Stimulated activated CD8-positive, alpha-beta memory T cell treated with anti-CD3 and anti-CD28 coated beads, Interleukin-4, amount 100 ng/mL, for 4 hours (primary cell): ENCODE data around the gene ARL6IP4.
"Not testable (repeated sequence)": the region's sequence is repeated elsewhere in the genome, so short reads cannot be mapped to it uniquely, and the experiment has no call there.

ENCODE experiments used
- DNase-seq, 2 donors: peaks; one replicate each; pipeline ENCODE4 v3.0.0-alpha.2; 2020; ENCODE audit warnings: low read depth in 2 of 2, low spot score in 1 of 2

Gene ARL6IP4

DNA sequence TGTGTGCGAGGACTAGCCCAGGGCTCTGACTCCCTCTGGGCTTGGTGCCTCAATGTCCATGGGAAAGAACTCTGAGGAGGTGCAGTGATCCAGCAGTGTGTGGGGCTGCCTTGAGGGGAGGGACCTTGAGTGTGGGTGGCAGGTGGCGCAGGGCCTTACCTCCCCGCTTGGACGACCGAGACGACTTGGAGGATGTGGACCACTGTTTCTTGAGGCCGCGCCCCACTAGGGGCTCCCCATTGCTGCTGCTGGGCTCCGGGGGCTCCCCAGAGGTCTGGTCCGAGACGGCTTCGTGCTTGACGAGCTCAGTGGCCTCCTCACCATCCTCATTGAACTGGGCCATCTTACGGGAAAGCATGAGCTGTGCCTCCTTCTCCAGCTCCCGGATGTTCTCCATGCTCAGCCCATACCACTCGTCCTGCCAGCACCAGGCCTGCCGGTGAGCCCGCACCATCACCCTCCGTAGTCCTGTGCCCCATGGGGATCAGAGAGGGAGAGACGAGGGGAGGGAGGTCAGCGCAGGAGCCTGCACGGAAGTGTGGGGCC, 24.7 kb downstream of the ARL6IP4 start:
- DNase-seq, result no peak

DNA sequence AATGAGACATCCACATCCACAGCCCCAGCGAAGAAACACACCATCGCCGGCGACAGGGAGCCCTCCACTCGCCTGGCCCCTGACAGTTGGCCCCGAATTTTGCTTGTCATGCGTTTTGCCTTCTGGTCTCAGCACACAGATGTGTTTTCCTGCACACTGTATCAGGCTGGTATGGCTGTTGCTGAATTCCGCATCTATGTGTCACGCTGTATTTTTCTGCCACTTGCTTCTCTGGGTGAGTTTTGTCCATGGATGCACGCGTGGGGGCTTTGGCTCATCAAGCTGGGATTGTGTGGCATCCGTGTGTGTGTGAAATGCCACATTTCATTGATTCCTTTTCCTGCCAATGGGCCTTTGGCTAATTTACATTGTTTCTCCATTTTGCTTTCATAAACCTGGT, 26.5 kb downstream of the ARL6IP4 start:
- no peak for DNase-seq

DNA sequence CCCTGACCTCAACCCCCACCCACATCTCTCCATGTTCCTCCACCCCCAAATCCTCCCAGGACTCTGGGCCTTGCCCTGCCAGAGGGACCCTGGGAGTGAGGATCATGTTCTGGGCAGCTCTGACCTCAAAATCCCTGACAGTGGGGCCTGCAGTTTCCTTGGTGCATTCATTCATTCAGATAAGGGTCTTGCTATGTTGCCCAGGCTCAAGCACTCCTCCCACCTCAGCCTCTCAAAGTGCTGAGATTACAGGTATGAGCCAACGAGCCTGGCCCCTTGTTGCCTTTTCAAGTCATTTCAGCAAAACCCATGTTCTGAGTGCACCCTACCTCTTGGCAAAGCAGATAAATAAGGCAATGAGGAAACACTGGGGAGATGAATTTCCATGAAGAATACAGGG, 29.6 kb downstream of the ARL6IP4 start:
- no peak for DNase-seq

DNA sequence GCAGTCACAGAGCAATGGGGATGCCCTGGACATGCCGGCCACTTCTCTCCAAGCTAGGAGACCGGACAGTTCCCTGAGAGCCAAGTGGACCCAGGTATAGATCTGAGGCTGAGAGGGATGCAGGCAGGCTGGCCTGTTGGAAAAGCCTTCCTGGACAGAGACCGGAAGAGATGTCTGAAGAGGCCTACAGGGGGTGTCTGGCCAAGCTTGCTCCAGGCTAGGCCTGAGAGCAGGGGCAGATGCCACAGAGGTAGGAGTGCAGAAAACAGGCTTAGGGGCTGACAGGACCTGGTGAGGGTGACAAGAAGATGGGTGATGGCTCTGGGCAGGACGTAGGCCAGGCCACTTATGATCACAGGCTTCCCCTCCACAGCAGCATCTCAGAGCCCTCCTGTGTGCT, 30.2 kb downstream of the ARL6IP4 start:
- DNase-seq, result no peak

DNA sequence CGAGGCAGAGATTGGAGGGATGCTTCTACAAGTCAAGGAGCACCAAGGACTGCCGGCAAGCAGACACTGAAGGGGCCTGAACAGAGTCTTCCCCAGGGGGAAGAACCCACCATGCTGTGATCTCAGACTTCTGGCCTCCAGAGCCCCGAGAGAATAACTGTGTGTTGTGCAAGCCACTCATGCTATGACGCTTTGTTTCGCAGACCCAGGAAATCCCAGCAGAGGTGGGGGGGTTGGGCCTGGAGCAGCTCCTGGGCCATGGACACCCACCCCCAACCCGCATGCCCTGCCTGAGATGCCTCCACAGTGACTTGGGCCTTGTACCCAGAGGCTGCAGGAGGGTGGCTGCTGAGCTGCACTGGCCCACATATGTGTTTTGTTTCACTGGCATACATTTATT, 31.2 kb downstream of the ARL6IP4 start:
- no peak for DNase-seq

DNA sequence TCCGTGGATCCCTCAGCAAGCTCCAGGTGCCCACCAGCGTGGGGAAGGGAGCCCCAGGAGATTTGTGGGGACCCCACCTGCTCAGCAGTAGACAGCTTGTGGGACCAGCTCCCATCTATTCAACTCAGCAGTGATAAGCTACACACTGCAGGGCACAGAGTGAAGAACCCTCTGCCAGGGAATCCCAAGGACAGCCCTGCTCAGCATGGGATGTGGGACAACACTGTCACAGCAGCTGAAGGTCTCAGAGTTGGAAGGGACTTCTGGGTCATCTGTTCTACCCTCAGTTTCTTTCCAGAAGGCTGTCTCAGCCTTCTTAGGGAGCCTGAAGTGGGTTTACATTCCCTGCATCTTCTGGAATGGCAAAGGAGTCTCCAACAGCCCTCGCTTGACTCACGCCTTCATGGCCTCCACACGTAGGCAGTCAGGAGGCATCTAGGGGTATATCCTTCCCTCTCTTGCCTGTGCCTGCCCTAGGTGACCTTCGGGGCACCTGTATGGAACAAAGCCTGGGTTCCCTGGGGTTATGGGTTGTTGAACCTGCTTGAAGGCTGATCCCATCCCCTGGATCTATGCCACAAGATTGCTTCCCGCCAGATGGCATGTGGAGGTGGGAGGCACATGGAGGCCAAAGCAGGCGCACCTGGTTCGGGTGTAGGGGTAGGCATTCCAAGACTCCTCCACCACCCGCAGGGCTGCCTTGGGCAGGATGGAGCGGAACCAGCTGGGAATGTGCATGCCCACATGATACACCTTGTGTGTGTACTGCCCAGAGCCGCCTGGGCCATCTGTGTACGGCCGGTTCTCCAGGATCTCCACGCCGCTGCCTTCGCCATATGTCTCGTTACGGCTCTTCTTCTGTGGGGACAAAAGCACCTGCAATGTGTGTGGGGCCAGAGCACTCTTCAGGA, 33.0 kb downstream of the ARL6IP4 start:
- DNase-seq, result no peak

DNA sequence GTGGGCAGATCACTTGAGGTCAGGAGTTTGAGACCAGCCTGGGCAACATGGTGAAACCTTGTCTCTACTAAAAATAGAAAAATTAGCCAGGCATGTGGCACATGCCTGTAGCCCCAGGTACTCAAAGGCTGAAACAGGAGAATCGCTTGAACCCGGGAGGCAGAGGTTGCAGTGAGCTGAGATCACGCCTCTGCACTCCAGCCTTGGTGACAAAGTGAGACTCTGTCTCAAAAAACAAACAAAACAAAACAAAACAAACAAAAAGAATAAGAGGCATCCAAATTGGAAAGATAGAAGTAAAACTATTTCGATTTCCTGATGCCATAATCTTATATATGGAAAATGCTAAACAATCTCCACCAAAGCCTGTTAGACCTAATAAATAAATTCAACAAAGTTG, 34.0 kb downstream of the ARL6IP4 start:
- DNase-seq, result not testable (repeated sequence)

DNA sequence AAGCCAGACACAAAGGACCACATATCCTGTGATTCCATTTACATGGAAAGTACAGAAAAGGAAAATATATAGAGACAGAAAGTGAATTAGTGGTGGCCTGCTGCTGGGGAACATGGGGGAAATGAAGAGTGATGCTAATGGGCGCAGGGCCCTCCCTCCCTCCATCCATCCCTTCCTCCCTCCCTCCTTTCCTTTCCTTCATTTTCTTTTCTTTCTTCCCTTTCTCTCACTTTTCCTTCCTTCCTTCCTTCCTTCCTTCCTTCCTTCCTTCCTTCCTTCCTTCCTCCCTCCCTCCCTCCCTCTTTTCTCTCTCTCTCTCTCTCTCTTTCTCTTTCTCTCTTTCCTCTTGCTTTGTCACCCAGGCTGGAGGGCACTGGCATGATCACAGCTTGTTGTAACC, 37.3 kb downstream of the ARL6IP4 start:
- no peak for DNase-seq

DNA sequence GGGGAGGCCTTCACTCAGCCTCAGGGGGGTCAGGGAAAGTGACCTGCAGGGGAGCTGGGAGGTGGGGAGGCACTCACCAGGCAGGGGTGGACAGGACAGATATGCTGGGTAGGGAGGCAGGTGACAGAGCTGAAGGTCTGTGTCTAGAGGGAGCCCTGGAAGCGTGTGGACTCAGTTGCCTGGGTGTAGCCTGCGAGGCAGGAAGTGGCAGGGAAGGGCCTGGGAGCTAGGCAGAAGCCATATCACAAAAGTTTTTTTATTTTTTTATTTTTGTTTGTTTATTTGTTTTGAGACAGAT, 39.3 kb downstream of the ARL6IP4 start:
- DNase-seq, result no peak

DNA sequence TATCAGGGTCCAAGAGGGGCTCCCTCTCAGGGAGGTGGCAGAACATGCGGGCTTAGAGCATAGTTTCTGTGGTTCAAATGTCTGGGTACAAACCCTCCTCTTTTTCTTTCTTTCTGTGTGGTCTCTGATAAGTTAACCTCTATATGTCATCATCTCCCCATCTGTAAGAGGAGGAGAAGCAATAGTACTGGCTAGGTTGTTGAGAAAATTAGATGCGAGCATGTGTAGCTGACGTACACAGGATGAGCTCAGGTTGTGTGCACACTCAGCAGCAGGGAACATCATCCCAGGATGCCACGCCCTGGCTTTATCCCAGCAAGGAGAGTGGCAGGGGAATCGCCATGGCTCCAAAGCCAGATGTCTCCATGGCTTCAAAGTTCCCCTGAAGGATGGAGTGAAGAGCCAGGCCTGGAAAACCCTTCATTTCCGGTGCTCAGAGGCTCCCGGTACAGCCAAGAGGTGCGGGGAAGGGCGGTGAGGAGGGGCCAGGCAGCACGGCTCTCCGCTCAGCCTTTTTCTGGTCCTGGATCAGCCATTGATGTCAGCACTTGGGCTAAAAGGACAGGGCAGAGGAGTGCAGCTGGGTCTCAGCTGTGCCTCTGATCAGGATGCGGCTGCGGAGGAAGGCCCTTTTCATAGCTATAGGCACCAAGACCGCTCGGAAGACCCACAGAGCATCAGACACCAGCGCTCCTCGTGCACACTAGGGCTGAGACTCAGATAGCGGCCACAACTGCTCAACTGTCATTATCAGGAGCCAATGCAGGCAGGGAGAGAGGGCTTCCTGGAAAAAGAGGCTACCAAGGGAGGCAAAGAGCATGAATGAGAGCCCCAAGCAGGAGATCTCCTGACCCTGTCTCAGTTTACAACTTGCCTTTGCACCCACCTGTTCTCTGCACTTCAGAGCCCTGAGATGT, 41.5 kb downstream of the ARL6IP4 start:
- DNase-seq, result no peak

DNA sequence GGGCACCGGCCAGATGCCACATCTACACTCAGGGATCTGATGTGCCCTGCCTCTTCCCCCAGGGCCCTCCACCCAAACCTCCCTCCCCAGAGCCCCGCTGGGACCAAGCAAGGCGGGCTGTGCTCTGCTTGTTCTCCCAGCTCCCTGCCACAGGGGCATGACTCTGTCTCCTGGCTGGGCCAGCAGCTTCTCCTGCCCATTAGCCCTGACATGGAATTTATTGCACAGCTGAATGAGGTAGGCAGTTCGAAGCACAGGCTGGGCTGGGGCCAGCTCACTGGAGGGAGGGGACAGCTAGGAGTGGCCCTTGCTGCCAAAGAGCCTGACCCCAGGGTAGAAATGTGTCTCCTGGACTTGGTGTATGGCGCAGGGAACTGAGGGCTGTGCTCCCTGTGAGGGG, 42.4 kb downstream of the ARL6IP4 start:
- no peak for DNase-seq

DNA sequence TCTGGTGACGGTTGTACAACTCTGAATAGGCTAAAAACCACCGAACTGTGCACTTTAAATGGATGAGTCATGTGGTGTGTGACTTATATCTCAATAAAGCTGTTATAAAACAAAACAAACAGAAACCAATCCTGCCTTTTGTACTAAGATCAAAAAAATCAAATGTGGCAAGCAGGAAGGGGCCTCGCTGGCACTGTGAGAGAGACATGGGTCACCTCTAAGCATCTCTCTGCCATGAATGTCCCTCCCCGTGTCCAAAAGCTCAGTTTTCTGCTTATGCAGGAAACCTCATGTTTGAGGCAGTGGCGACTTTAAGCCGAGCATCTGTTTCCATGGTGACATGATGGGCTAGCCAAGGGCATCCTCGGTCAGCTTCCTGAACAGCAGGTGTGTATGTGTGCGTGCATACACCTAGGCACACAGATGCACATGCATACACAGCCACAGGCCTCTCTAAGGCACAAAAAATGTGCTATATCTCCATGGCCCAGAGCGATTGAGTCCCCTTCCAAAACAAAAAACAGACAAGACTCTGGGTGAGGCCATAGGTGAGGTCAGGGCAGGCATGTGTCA, 44.4 kb downstream of the ARL6IP4 start:
- no peak for DNase-seq

DNA sequence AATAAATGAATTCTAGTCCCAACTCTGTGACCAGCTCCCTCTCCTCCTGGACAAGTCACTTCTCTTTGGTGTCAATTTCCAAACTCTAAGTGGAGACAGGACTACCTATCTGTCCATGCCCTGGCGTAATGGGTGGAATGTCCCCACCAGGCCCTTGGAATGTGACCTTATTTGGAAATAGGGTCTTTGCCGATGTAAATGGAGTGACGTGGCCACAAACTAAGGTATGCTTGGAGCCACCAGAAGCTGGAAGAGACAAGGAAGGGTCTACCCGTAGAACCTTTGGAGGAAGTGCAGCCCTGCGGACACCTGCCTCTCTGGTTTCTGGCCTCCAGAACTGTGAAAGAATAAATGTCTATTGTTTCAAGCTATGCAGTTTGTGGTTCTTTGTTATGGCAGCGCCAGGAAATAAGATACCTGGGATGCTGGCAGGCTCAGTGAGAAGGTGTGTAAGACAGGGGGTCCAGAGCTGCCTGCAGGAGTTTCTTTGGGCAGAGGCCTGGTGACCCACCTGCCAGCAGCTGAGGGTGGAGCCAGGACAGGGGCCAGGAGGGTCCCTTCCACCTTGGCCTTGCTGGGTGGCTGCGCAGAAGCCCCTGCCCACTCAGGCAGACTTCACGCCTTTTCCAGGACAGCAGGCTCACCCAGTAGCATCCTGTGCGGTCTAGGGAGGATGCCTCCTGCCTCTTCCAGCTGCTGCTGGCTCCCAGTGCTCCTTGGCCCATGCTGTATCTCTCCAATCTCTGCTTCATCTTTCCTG, 45.8 kb downstream of the ARL6IP4 start:
- DNase-seq, result no peak

DNA sequence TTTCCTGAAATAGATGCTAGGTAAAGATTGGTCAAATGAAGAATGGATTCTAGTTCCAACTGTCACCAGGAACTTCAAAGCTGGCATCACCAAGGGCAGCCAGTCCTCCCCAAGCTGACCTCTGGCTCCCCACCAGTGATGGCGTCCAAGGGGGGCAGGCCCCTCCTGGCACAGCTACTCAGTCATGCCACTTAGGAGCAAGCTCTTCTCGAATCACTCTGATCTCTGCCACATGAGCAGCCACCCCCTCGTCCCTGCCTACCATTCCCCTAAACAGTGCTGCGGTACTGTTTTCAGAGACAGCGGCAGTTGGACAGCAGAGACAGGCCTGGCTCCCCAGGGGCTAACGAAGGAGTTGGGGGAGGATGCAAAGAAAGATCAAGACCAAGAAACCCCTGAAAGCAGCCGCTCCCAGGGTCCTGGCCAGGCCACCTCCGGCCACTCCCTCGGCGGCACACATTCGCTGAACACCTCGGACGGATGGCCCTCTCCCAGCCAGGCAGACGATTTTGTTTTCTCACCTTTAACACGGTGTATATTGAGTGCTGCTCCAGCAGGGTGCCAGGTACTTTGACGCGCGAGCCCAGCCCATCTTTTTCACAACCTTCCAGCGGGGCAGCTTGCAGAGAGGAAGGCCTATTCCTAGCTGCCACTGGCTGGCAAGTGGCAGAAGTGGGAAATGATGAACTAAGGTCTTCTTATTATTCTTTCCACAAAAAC, 47.4 kb downstream of the ARL6IP4 start:
- DNase-seq, result no peak

DNA sequence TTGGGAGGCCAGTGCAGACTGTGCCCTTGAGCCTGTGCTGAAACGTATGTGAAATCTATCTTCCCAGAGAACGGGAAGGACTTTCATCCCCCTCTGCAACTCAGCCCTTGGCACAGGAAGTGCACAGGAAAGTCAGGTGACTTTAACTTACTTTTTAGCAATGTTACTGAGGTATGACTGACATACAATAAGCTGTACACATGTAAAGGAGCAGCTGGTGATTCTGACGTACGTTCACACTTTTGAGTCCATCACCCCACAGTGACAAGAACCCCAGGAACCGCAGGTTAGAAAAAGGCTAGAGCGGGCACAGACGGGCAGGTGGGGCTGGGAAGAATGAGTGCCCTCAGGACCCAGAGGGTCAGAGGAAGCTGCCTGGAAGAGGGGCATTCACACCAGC, 48.0 kb downstream of the ARL6IP4 start:
- DNase-seq, result no peak

DNA sequence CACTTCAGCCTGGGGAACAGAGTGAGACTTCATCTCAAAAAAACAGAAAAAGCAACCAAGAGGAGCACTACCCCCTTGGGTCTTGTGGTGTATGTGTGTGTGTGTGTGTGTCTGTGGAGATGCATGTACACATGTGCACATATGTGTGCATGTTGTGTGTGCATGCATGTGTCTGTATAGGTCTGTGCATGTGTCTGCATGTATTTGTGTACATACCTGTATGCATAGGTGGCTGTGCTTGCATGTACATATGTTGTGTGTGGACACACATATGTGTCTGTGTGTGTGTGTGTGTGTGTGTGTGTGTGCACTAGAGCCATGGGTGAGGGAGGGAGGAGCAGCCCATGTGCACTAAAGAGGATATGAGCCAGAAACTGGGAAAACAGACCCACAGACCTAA, 49.1 kb downstream of the ARL6IP4 start:
- no peak for DNase-seq

DNA sequence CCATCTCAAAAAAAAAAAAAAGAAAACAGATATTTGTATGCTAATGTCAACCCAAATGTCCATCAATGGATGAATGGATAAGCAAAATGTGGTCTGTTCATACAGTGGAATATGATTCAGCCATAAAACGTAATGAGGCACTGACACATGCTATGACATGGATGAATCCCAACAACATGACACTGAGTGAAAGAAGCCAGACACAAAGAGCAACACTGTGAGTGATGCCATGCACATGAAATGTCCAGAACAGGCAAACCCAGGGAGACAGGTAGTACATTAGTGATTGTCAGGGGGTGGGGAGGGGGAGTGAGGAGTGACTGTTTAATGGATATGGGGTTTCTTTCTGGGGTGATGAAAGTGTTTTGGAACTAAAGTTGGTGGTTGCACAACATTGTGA, 50.2 kb downstream of the ARL6IP4 start:
- DNase-seq, result no peak

DNA sequence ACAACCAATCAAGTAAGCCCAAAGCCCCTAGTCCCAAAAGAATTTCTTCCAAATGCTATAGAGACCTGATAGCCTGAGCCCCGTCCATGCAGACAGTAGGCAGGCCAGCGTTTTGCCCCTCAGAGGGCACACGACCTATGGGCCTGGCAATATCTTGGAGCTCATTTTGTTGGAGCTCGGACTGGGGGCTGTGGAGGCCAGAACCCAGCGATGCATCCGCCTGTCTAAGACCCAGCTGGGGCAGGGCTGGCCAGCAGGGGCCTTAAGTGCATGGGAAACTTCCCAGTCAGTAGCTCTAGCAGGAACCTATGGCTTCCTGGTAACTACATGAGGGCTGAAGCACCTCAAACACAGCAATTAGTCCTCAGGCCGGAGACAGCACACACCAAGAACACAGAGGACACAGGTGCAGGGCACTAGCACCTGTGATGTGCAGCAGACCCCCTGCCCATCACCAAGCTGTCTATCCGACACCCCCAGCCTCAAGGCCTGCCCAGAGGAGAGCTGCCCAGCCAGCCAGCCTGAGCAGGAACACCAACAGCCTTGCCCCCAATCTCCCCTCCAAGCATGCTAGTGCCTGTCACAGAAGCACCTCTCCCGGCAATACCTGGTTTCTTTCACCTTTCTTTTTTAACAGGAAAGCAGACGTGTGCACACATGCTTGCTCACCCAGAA, 50.8 kb downstream of the ARL6IP4 start:
- no peak for DNase-seq
